DMS153 (cell line): Measurements from ENCODE around the gene TRNP1.
"Not testable (repeated sequence)": the region's sequence is repeated elsewhere in the genome, so short reads cannot be mapped to it uniquely, and the experiment has no call there.

Source experiments
- DNase-seq: peaks from one replicate; lab custom pipeline; 2025; lab: John Stamatoyannopoulos, UW

TRNP1 gene, protein sequence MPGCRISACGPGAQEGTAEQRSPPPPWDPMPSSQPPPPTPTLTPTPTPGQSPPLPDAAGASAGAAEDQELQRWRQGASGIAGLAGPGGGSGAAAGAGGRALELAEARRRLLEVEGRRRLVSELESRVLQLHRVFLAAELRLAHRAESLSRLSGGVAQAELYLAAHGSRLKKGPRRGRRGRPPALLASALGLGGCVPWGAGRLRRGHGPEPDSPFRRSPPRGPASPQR

DNA sequence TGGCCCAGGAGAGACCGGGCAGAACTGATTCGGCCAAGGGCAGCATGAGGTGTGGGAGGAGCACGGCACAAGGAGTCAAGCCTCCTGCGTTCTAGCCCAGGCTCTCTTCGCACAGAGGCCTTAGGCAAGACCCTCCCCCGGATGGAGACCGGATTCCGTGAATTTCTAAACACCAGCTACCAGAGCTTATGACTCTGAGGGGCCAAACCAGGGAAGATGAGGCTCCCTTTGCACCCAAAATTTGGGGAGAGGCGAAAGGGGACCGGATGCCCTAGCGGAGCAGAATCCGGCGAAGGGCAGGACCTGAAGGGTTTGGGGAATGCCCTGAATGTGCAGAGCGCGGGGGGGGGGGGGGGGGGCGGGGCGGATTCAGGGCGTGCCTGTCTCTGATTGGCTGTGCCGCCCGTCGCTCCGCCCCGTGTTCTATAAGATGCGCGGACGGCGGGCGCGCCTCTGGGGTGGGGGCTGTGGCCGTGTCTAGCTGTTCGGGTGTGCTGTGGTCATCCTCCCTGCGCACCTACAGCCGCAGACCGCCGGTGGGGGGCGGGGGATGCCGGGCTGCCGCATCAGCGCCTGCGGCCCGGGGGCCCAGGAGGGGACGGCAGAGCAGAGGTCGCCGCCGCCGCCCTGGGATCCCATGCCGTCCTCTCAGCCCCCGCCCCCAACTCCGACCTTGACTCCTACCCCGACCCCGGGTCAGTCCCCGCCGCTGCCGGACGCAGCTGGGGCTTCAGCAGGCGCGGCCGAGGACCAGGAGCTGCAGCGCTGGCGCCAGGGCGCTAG, at the start of gene TRNP1:
Gene TRNP1 (plus strand): TSS at position 456 of the 783 bp plus-strand sequence. CDS start 95 bp downstream, at position 551.
- peak; percentile 38 for DNase-seq

DNA sequence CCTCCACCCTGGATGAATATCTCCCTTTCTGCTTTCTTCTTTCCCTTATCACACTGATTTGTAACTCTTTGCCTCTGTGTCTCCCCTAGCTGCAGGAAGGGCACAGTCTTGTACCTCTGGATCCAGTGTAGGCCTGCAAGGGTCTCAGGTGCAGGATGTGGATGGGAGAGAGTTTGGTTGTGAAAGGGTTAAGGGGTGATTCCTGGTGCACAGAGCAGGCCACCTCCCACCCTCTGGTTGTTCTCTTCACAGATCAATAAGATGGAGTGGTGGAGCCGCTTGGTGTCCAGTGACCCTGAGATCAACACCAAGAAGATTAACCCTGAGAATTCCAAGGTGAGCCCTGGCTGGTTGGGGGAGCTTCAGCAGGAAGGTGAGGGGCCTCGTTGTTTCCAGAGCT, 48.4 kb upstream of the TRNP1 start:
- DNase-seq = no peak

DNA sequence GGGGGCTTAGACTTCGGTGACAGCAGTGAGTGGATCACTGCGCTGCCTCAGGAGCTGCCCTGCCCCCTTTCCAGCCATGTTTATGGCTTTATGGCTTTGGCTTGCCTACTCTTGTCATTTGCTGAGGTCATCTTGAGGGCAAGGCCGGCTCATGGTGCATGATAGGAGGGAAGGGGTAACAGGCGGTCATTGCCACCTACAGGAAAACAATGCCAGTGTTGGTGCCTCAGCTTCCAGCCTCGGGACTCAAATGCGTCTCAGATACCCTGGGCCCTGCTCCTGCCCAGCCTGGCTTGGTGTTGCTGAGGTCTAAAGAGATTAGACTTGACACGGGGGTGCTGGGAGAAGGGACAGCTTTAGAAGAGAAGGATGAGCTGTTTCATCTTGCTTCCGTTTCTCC, 47.8 kb upstream of the TRNP1 start:
- no peak for DNase-seq

DNA sequence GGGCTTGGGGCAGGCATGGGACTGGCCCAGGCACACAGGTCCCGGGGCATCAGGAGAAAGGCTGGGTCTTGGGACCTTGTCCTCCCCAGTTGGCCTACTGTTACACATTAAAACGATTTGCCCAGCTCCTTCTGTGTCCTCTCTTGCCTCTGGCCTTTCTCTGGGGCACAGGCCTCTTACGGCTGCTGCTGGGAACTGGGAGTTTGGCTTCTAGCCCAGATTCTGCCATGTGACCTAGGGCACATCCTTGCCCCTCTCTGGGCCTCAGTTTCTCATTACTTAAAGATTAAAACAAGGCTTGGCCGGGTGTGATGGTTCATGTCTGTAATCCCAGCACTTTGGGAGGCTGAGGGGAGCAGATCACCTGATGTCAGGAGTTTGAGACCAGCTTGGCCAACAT, 47.2 kb upstream of the TRNP1 start:
- DNase-seq = no peak

DNA sequence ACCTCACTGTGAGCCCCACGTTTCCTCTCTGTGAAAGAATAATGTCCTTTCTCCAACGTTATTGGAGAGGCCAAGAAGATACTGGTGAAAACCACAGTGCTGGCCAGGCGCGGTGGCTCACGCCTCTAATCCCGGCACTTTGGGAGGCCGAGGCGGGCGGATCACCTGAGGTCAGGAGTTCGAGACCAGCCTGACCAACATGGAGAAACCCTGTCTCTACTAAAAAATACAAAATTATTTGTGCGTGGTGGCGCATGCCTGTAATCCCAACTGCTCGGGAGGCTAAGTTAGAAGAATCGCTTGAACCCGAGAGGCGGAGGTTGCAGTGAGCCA, 44.8 kb upstream of the TRNP1 start:
- not testable (repeated sequence) for DNase-seq

DNA sequence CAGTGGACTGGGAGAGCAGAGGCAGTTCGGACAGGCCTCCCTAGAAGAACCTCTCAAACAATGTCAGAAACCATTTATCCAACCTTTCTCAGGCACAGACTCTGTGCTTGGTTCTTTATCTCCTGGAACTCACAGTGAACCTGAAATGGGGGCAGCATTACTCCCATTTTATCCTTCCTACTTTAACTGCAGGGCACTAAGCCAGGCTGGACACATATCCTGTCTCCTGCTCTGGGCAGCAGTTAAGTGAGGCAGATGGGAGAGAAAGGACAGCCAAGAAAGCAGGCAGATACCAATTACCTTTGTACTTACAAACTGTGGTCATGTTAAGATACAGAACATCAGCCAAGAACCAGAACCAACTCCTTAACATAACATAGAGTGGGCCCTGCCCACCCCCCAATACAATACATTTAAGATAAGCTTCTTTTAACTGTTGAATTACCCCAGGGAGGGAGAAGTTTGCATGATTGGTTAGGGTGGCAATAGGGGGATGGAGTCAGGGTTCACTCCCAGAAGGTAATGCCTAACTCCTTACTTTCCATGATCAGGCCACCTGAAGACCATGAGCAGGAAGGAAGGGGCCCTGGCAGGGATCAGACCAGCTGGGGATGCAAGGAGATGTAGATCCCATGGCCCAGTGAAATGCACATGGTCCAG, 44.1 kb upstream of the TRNP1 start:
- no peak for DNase-seq

DNA sequence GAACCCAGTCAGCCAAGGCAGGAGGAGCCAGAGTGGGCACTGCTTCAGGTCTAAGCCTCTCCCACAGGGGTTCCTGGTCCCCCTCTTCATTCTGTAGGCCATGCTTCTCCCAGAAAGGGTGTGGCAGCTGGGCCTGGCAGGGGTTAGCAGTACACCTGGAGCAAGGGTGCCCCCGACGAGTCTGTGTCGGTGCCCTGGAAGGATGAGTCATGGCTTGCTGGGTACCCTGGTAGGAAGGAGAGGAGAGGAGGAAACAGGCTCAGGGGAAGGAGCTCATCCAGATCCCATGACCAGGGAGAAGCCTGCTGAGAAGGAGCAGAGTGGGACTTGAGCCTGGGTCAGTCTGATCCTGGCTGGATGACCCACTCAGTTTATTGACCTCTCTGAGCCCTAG, 43.6 kb upstream of the TRNP1 start:
- DNase-seq = no peak

DNA sequence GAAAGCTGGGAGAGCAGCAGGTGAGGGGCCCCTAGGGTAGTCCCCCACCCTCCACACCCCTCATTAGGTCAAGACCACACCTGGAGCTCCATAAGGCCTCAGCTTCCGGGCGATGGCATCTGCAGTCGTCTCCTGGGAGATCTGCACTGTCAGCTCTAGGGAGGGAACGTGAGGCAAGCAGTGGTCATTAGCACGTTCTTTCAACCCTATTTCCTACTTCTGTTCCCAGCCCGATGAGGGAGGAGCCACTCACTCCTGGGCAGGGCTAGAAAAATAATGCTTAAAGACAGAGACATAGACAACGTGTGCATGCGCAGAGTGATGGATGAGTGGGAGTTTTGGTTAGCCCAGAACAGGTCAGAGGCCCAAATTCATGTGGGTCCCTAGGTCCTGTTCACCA, 42.9 kb upstream of the TRNP1 start:
- DNase-seq = no peak

DNA sequence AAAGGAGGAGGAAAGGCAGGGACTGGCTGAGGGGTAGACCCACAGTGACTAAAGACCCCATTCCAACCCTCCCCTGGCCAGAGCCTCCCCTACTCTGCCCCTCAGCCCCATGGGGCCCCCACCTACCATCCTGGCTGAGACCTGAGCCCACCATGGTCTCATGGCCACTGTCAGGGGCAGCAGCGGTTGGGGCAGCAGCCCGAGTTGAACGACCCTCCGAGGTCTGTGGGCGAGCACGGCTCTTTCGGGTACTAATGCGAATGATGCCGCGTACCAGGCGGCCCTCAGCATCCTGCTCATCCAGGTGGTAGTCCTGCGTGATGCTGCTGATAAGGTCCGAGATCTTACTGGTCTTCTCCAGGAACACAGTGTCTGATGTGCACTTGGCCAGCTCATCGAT, 42.3 kb upstream of the TRNP1 start:
- no peak for DNase-seq

DNA sequence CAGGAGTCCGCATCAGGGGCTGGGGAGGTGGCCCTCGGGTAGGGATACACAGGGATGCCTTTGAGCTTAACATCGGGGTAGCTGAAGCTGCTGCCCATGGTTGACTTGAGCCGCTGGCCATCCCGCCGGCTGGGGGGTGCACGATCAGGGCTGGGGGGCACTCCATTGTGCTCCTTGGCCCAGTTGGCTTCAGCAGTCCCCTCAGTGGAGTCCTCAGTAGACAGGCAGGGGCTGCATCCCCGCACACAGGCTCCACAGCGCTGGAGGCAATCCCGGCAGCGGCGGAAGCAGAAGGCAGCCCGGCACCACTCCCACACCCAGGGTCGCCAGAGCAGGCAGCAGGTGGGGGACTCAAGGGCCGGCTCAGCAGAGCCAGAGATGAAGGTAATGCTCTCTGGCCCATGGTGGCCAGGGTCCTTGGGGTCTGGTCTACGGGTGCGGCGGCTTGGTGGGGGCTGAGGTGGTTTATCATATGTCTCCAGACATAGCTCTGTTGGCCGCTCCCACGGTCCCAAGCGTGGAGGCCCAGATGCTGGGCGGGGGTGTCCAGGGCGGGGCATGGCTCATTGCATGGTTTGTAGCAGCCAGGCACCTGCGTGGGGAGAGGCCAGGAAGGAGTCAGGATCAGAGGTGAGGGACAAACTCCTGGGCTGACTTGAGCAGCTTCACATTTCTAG, 41.5 kb upstream of the TRNP1 start:
- no peak for DNase-seq

DNA sequence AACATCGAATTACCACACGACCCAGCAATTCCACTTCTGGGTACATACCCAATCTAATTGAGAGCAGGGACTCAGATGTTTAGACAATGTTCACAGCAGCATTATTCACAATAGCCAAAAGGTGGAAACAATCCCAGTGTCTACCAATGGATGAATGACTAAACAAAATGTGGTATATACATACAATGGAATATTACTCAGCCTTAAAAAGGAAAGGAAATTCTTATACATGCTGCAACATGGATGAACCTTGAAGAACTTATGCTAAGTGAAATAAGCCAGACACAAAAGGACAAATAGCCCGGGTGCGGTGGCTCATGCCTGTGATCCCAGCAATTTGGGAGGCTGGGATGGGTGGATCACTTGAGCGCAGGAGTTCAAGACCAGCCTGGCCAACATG, 40.1 kb upstream of the TRNP1 start:
- no peak for DNase-seq

DNA sequence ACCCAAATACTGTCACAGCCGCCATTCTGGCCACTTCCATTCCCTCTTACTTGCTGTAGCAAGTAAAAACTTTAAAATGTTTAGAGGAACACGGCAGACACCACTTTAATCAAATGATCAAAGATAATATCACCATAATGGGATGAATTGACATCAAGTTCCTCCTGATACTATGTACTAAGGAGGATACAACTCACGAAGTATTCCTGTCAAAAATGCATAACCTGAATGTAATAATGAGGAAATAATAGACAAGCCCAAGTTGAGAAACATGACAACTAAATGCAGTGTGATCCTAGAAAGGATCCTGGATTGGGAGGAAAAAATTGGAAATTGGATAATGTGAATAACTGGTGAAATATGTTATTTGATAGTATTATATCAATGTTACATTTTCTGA, 37.2 kb upstream of the TRNP1 start:
- DNase-seq = no peak

DNA sequence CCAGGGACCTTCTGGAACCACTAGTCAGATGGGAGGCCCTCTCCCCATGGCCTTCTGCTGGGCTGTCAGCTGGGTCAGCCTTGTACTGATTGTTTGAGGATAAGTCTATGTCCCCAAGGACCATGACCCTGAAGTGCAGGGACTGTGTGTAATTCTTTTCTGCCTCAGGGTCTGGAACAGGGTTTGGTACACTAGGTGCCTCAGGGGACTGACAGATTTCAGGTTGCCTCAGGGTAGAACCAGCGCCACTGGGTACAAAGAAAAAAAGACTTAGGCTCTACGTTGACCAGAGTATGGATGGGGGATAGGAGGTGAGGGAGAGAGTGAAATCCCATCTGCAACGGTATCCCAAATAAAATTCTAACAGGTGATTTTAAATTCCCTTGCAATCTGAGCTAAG, 36.2 kb upstream of the TRNP1 start:
- no peak for DNase-seq

DNA sequence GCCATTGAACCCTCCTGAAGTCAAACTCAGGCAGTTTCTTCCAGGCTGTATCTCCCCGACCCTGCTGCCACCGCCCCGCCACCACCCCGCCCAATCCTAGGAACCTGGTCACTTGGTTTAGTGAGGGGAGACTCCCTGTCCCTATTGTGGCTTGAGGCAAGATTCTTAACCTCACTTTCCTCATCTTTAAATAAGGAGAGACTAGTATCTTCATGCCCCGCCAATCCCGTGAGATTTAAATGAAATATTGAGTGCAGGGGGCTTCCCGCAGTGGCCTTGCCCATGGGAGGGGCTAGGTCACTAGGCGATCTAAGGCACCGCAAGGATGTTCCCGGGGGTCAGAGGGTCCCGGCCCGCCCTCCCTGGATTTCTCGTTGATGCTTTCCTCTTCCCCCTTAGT, 34.2 kb upstream of the TRNP1 start:
- no peak for DNase-seq

DNA sequence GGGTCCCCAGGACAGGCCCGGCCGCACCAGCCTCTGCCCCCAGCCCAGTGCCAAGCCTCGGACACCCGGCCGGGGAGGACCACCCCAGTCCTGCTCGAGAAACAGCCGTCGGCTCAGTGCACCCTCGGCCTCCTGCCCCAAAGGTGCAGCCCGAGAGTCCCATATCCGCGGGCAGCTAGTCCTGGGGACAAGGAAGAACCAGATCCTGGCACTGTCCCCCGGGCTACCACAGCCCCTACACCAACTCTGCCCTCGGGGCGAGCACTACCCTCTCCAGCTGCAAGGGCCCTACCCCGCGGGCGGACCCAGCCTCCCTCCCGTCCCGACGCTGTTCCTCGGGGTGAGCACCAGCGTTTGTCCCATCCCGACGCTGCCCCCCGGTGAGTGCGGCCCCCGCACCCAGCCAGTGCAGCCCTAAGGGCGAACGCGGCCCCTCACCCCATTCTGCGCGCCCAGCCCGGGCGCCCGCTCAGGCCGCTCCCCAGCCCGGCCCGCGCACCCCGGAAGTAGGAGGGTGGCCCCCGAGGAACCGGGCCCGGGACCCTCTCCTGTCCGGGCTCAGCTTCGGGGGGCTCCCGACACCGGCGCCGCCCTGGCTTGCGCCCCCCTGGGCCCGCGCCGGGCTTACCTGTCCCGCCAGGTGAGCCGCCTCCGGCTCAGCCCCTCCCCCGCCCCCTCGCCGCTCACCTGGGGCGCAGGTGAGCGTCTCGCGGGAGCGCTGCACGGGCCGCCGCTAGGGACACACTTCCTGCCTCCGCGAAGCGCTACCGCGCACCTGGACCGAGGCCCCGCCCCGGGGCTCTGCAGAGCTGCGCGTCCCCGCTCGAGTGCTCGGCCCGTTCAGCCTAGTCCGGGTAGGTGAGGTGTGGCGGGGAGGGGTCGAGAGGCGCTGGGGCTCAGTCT, 33.5 kb upstream of the TRNP1 start, which contains the start of gene KDF1:
Gene KDF1 (minus strand): TSS at position 747 of the 903 bp plus-strand sequence. CDS start 8,088 bp downstream, outside the sequence.
- DNase-seq = peak; percentile 88

DNA sequence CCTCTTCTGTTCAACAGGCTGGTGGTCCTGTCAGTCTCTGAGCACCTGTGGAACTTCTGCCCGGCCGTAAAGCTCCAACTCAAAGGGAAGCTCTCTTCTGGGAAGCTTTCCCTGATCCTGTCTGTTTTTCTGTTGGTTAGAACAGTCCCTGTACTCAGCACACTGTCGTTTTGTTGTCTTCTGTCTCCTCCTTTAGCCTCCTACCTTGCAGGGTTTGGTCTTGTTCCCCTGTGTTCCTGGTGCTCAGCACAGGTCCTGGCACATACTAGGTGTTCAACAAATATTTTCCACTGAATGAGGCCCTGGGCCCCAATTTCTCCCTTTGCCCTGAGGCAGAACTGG, 32.9 kb upstream of the TRNP1 start:
- no peak for DNase-seq

DNA sequence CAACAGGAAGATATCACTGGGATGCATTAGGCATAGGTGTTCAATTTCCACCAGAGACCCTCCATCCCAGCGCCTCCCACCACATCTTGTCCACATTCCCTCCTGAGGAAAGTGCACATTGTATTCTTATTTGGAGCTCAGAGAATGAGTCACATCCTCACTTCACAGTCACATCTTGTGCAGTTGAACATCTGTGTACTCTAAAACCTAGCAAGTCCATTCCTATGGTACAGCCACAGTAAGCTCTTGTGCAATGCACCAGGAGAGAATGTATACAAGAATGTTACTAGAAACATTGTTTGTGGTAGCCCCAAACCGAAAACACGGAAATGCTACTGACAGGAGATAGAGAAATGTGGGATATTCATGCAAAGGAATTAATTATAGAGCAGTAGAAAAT, 31.7 kb upstream of the TRNP1 start:
- no peak for DNase-seq

DNA sequence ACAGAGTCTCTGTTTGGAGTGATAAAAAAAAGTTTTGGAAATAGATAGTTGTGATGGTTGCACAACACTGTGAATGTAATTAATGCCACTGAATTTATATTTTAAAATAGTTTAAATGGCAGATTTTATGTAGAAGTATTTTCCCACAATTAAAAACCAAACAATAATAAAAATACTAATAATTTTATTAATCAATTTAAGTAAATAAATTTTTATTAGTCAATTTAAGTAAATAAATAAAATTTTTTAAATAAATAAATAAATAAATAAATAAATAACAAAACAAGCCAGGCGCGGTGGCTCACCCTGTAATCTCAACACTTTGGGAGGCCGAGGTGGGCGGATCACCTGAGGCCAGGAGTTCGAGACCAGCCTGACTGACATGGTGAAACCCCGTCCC, 28.3 kb upstream of the TRNP1 start:
- no peak for DNase-seq

DNA sequence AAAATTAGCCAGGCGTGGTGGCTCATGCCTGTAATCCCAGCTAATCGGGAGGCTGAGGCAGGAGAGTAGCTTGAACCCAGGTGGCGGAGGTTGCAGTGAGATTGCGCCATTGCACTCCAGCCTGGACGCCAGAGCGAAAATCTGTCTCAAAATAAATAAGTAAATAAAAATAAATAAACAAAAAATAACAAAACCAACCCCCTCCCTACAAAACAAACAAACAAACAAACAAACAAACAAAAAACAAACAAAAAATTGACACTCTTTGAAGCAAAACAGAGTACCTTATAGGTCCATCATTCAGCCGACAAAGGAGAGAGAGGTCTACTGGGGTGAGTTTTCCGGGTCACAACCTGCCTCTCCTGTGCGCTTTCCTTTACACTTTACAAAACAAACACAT, 27.9 kb upstream of the TRNP1 start:
- no peak for DNase-seq

DNA sequence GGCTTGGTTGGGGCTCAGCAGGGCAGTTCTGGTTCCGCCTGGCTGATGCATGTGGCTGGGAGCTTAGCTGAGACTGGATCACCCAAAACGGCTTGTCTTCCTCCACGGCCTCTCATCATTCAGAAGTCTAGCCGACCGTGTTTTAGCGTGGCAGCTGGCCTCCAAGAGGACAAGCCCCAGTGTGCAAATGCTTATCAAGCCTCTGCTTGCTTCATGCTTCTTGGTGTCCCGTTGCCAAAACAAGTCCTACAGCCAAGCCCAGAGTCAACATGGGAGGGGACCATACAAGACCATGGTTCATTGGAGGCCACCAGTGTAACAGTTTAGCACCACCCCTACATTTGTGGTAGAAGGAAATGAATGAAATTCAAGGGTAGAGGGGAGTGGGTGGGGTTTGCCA, 22.7 kb upstream of the TRNP1 start:
- DNase-seq = peak; percentile 66

DNA sequence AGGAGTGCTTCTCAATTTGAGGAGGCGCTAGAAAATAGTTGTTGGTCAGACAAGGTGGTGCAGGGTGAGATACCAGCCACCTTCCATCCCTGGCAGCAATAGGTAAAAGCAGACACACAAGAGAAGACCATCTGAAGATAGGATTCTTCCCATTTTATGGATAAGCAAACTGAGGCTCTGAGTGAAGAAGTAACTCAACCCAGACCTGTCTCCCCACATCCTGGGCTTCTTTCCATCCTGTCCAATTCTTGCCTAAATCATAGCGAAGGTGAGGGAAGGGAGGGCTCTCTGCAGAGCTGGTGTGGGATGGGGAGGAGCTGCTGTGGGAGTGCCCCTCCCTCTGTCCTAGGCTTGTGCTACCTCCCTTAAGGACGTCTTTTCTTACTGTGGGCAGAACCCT, 21.9 kb upstream of the TRNP1 start:
- no peak for DNase-seq

DNA sequence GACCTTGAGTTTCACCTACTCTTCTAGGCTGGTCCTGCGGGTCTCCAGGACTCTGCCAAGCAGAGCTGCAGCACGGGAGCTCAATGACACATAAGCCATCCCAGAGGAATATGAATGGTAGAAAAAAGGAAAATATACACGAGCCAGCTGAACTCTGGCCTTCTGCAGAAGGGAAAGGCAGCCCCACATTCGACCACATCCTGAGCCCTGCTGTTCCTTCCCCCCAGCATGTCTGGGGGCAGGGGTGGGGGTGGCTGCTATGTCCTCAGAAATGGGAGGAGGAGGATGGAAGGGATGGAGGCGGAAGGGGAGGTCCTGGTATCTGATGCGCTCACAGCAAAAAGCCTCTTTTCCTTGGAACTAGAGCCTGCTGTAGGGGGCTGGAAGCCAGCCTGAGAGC, 21.1 kb upstream of the TRNP1 start:
- DNase-seq = no peak
